GM18508 (cell line): ENCODE results near the gene KCNJ2.

Experiments used
- ATAC-seq: cut with Tn5 transposase; IDR thresholded peaks from one replicate; pipeline ENCODE4 v1.9.1; 2021; ENCODE audit warnings: moderate number of reproducible peaks; ENCODE audit not compliant: insufficient read depth, unreplicated experiment

The KCNJ2 gene

DNA sequence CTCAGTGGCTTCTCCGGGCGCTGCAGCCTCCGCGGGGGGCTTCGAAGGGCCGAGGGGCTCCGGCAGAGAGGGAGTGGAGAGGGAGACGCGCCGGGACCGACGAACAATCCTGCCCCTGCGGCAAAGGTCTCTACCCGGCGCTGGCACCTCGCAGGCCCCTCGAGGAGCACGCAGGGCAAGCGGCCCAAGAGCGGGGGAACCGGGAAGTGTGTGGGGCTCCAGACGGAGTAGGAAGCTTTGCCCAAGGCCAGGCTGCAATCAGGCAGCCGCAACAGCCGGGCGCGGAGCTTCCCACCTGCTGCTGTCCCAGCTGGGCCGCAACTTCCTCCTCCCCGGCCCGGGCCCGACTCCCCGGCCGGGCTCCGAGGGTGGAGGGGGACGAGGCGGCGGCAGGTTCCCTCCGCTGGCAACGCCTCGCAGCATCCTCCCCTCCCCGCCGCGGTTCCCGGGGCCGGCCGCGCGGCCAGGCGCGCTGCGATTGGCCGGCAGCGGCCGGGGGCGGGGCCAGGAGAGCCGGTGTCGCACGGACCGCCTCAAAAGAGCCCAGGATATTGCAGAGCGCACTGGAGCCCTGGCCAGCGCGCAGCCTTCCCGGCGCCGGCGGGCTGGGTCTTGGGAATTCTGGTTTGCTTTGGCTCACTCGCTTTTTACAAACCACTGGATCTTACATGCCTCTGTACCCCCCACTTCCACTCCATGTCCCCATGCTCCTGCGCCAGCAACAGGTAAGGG is at the start of gene KCNJ2:
KCNJ2 (plus strand) TSS at position 556 of the 732 bp plus-strand sequence. CDS start 5,508 bp downstream, outside the sequence.
- ATAC-seq = no peak

GRCh38 chr17:70119545-70119944 is 49.8 kb upstream of the KCNJ2 start:
- ATAC-seq = no peak

DNA sequence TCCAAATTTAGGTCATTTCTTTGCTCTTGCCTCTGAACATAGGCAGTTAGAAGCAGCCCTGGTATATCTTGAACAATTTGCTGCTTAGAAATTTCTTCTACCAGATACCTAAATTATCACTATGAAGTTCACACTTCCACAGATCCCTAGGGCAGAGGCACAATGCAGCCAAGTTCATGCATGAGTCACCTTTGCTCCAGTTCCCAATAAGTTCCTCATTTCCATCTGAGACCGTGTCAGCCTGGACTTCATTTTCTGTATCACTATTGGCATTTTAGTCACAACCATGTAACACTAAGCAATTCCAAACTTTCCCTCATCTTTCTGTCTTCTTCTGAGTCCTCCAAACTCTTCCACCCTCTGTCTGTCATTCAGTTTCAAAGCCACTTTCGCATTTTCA is 49.3 kb upstream of the KCNJ2 start:
- ATAC-seq = no peak

GRCh38 chr17:70120425-70120824 is 48.9 kb upstream of the KCNJ2 start:
- no peak for ATAC-seq

DNA sequence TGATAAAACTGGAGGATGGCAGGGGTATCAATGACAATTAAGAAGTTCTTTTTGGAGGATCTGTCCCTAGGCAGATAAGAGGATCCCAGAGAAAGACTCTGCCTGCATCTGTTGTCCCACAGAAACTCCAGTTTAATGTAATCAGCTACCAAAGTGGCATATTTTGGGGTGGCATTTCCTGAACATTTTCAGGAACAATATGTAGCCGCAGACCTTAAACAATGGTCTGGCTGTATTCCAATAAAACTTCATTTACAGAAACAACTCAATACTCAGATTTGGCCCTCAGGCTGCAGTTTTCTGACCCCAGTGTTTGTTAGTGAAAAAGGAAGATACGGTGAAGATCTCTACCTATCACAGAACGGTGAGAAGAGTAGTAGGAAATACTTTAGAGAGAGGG is 48.2 kb upstream of the KCNJ2 start:
- no peak for ATAC-seq

- no peak for ATAC-seq
Measured at GRCh38 chr17:70123193-70123592, 46.1 kb upstream of the KCNJ2 start.

- no peak for ATAC-seq
Measured at GRCh38 chr17:70124723-70125122, 44.6 kb upstream of the KCNJ2 start.

- no peak for ATAC-seq
Measured at GRCh38 chr17:70127221-70127873, 42.0 kb upstream of the KCNJ2 start.

DNA sequence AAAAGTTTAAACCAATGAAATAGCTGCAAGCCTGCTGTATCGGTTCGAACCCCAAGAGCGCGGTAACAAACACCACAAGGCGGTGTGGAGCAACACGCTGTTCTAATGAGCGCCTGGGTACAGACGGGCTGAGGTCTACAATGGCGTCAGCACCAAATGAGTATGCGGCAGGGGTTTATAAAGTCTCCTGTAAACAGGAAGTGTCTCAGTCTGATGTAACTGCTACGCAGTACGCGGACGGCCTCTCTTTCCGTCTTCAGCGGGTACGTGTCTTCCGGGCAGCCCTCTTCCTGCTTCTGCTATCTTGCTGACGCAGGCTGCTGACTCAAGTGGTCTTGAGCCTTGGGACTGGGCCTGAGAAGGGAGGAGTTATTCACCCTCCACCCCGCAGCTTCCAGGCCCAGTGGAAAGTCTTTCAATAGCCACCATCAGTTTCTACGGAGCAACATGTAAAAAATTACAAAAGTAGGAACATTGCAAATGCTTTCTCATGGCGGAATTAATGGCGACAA is 40.5 kb upstream of the KCNJ2 start:
- ATAC-seq = no peak

- no peak for ATAC-seq
Measured at GRCh38 chr17:70130289-70130688, 39.0 kb upstream of the KCNJ2 start.

DNA sequence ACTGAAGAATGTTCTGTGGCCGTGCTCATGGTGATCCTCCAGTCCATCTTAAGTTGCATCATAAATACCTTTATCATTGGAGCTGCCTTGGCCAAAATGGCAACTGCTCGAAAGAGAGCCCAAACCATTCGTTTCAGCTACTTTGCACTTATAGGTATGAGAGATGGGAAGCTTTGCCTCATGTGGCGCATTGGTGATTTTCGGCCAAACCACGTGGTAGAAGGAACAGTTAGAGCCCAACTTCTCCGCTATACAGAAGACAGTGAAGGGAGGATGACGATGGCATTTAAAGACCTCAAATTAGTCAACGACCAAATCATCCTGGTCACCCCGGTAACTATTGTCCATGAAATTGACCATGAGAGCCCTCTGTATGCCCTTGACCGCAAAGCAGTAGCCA is 36.8 kb upstream of the KCNJ2 start:
- no peak for ATAC-seq

DNA sequence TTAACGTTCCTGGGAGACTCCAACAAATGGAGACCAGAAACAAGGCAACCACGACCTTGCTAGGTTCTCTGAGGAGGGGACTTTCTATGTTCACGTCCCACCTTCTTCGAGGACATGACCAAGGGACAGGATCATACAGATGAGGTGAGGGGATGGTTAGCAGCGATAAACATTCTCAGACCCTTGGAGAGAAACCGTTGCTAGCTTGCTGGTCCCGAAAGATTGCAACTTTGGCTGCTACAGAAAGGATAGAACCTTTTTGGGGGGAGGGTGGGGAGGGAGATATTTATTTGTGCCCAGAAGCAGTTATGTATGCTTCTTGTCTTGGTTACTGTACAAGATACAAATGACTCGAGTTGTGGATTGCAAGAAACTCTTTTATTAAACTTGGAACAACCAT is 35.3 kb upstream of the KCNJ2 start:
- ATAC-seq = no peak

DNA sequence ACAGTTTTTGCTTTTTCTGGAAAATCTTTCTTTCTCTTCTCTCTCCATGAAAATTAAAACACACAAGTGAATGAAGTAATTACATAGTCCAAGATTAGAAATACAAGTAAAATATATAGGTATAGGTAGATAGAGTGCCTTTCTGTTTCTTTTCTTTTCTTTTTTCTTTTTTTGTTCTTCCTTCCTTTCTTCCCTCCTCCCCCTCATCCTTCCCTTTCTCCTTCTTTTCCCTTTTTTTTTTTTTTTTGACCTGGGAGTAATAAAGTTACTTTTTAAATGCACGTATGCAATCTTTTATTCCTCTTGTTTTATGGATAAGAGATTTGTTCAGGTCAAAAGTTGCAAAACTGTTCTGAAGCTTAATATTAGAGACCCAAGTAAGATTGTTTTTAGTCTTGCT is 34.6 kb upstream of the KCNJ2 start:
- ATAC-seq = no peak

- ATAC-seq = no peak
Measured at GRCh38 chr17:70136131-70136530, 33.2 kb upstream of the KCNJ2 start.

GRCh38 chr17:70137451-70138230 is 31.7 kb upstream of the KCNJ2 start:
- ATAC-seq = peak; percentile 99

DNA sequence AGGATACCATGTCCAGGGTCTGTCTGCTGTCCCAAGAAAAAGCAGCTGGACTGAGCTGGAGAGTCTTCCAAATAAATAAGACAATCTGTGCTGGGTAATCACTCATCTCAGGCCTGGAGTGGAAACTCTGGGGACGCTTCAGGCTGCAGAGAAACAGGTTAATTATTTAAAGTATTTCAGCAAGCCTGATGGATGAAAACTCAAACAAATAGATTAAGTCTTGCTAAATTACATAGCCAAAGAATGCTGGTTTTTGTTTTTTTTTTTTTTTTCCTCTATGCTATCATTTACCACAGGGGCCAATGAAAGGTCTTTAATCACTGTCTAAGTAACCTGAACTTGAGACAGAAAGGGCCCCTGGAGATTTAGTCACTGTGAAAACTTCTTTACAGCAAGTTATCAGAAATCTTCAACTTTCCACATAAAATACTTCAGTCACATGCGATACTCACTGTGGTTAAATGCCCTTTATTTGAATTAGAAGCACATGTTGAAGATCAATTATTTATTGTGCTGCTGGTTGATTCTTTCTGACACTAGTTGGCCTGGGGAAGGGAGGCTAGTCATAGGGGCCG is 31.0 kb upstream of the KCNJ2 start:
- ATAC-seq = no peak

DNA sequence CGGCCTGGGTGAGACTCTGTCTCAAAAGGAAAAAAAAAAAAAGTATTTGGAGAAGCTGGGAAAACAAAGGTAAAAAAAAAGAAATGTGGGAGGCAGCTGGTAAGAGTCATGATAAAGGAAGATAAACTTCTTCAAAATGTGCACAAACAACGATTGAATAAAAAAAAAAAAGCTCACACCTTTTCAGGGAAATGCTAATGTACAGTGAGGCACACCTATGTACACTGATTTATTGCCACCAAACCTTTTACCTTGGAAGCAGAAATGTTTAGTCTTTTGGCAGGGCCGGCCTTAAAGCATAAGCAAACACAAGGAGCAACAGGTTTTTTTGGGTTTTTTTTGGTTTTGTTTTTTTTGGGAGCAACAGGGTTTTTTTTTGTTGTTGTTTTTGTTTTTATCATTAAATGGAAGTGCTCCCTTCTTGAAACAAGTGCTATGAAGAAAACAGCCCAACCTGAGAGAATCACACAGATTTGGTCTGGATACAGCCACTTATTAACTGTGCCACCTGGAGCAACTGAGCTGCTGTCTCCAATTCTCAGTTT is 29.8 kb upstream of the KCNJ2 start:
- no peak for ATAC-seq

- no peak for ATAC-seq
Measured at GRCh38 chr17:70144260-70144846, 25.0 kb upstream of the KCNJ2 start.

- no peak for ATAC-seq
Measured at GRCh38 chr17:70153210-70153609, 16.1 kb upstream of the KCNJ2 start.

DNA sequence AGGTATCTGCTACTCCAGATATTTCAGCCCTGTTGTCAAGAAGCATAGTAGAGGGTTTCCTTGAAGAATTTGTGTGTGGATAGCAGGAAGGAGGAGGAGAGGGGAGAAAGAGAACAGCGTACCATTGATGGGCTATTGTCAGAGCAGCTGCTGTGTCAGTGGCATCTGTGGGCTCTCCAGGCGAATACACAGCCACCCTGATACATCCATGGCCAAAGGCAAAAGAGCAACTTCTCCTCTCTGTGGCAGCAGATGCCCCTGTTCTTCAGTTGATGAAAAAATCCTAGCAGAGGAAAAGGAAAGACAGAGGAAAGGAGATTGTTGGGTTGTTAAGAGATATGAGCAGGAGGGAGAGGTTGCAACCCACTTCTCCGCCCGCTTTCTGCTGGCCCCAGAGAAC is 12.2 kb upstream of the KCNJ2 start:
- ATAC-seq = no peak
